Loucy (cell line): ENCODE results near the gene C19orf85.

Experiments used
- H2AFZ ChIP-seq: fragments of 200-600 bp; sonication (generic); 2 replicates; pipeline ENCODE4 v1.6.0; 2016; ENCODE audit warnings: antibody characterized with exemption, mild to moderate bottlenecking, low read length, moderate library complexity
- H3F3A ChIP-seq: fragments of 200-600 bp; 2 replicates; pipeline ENCODE4 v1.6.0; 2016; ENCODE audit warnings: antibody characterized with exemption, low read depth, mild to moderate bottlenecking
- H3K27me3 ChIP-seq: fragments of 200-600 bp; sonication (generic); 2 replicates; pipeline ENCODE4 v1.6.1; 2014; ENCODE audit warnings: low read length, mild to moderate bottlenecking; ENCODE audit not compliant: insufficient read depth, poor library complexity, severe bottlenecking
- H3K36me3 ChIP-seq: fragments of 200-600 bp; sonication (generic); 2 replicates; pipeline ENCODE4 v1.6.1; 2016; ENCODE audit warnings: low read length; ENCODE audit not compliant: insufficient read depth
- H3K4me1 ChIP-seq: fragments of 200-600 bp; sonication (generic); 2 replicates; pipeline ENCODE4 v1.5.1; 2014; ENCODE audit warnings: low read length, mild to moderate bottlenecking; ENCODE audit not compliant: insufficient read depth, poor library complexity, severe bottlenecking
- H3K4me2 ChIP-seq: fragments of 200-600 bp; sonication (generic); 2 replicates; pipeline ENCODE4 v1.6.0; 2014; ENCODE audit warnings: antibody characterized with exemption, low read length, low read depth, mild to moderate bottlenecking; ENCODE audit not compliant: poor library complexity, severe bottlenecking
- H3K4me3 ChIP-seq: fragments of 200-600 bp; sonication (generic); 2 replicates; pipeline ENCODE4 v1.5.1; 2014; ENCODE audit warnings: low read length, mild to moderate bottlenecking, mixed read lengths; ENCODE audit not compliant: poor library complexity, severe bottlenecking
- H3K79me2 ChIP-seq: fragments of 200-600 bp; sonication (generic); 2 replicates; pipeline ENCODE4 v1.6.1; 2014; ENCODE audit warnings: low read length; ENCODE audit not compliant: insufficient read depth
- H3K9ac ChIP-seq: fragments of 200-600 bp; sonication (generic); 2 replicates; pipeline ENCODE4 v1.6.0; 2014; ENCODE audit warnings: mild to moderate bottlenecking, low read depth, low read length, moderate library complexity; ENCODE audit not compliant: poor library complexity, severe bottlenecking
- H3K9me2 ChIP-seq: fragments of 200-600 bp; sonication (generic); replicated peaks from 2 replicates; pipeline ENCODE4 v1.6.1; 2016; ENCODE audit warnings: low read depth, low read length, mixed read lengths
- H3K9me3 ChIP-seq: fragments of 200-600 bp; sonication (generic); 2 replicates; pipeline ENCODE4 v1.6.1; 2014; ENCODE audit warnings: mild to moderate bottlenecking, antibody characterized with exemption, low read length, low read depth; ENCODE audit not compliant: insufficient read depth
- H4K20me1 ChIP-seq: fragments of 200-600 bp; sonication (generic); 2 replicates; pipeline ENCODE4 v1.6.0; 2014; ENCODE audit warnings: antibody characterized with exemption, low read length, mild to moderate bottlenecking; ENCODE audit not compliant: insufficient read depth, poor library complexity, severe bottlenecking
- EZH2phosphoT487 ChIP-seq: fragments of 200-600 bp; IDR thresholded peaks from 2 replicates; pipeline ENCODE4 v1.6.1; 2018; ENCODE audit warnings: antibody characterized with exemption, mild to moderate bottlenecking, moderate library complexity, borderline replicate concordance
- TF ChIP-seq, protein P1 (sequence below): fragments of 200-600 bp; sonication (generic); conservative IDR thresholded peaks from 2 replicates; pipeline ENCODE4 v1.5.1; 2014; ENCODE audit warnings: mild to moderate bottlenecking, antibody characterized with exemption, low read length

Gene C19orf85

DNA sequence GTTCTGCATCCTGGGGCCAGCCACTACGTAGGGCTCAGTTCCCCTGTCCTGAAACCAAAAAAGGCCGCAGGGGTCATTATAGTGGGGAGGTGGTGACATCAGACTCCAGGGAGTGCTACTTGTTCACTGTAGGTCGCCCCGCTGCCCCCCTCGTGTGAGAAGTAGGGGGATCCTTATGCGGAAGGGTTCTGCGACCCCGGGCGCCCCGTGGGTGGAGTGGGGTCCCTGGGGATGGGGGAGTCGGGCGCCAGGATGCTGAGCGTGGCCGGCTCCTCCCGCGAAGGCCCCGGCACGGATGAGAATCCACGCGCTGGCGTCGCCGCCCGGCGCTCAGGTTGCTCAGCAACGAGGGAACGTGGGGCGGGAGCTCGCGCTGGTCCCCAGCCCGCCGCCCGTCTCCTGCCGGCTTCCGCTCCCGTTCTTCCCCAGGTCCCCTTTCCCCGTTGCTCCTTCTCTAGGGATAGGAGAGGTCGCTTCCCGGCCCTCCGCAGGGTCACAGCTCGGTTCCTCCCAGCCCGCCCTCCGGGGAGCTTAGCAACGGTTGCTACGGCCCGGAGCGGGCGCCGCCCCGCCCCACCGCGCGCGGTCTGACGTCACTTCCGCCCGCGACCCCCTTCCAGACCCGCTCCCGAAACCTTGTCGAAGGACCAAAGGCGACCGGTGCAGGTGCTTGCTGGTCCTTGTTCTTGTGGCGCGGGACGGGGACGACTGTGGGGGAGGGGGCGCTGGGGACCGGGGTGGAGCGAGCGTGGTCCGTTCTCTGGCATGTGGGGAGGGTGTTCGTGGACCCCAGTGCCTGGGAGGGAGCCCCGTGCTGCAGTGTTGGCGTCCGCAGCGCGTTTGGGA lies 20.3 kb upstream of the C19orf85 start, which contains the start of gene NAT14:
Gene NAT14 (plus strand): TSS at position 596 of the 846 bp plus-strand sequence. CDS start 521 bp downstream, outside the sequence.
- Histone ChIP-seq H3K4me3 (peak within 1 kb of the TSS; percentile 80), H3K4me2 (peak within 1 kb of the TSS; percentile 93), H3K9me2 (no peaks in the 10 kb centered on the region), H3K9ac (peak within 1 kb of the TSS; percentile 77), H3K27me3 (no peaks in the 10 kb centered on the region), H2AFZ (peak within 1 kb of the TSS; percentile 89), H3K36me3 (no peaks in the 10 kb centered on the region), H3F3A (no peaks in the 10 kb centered on the region), H3K79me2 (no peaks in the 10 kb centered on the region), H3K9me3 (no peaks in the 10 kb centered on the region), H3K4me1 (peaks cover 19% of the 10 kb centered on the region), H4K20me1 (peaks cover 2% of the 10 kb centered on the region)
- TF ChIP-seq, protein P1, sequence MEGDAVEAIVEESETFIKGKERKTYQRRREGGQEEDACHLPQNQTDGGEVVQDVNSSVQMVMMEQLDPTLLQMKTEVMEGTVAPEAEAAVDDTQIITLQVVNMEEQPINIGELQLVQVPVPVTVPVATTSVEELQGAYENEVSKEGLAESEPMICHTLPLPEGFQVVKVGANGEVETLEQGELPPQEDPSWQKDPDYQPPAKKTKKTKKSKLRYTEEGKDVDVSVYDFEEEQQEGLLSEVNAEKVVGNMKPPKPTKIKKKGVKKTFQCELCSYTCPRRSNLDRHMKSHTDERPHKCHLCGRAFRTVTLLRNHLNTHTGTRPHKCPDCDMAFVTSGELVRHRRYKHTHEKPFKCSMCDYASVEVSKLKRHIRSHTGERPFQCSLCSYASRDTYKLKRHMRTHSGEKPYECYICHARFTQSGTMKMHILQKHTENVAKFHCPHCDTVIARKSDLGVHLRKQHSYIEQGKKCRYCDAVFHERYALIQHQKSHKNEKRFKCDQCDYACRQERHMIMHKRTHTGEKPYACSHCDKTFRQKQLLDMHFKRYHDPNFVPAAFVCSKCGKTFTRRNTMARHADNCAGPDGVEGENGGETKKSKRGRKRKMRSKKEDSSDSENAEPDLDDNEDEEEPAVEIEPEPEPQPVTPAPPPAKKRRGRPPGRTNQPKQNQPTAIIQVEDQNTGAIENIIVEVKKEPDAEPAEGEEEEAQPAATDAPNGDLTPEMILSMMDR: no peak
- TF ChIP-seq EZH2phosphoT487: no peak

DNA sequence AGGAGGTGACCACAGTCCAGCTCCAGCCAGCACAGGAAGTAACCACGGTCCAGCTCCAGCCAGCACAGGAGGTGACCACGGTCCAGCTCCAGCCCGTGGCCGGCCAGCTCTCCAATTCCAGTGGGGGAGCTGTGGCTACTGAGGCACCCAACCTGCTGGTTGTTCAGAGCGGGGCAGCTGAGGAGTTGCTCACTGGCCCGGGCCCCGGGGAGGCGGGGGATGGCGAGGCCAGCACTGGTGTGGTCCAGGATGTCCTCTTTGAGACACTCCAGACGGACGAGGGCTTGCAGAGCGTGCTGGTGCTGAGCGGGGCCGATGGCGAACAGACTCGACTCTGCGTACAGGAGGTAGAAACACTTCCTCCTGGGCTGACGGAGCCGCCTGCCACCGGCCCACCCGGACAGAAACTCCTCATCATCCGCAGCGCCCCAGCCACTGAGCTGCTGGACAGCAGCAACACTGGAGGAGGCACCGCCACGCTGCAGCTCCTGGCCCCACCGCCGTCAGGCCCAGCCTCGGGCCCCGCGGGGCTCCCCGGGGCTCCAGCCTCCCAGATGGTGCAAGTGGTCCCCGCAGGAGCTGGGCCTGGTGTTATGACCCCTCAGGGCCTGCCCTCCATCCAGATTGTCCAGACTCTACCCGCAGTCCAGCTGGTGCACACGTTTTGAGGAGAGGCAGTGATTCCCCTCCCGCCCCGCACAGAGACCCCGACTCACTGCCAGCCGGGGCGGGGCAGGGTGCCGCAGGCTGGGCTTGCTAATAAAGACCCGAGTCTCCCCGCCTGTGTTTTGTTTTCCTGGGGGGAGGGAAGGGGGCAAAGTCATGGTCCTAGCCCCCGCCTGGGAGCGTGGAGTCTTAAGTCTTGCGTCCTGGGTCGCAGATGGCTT lies 19.4 kb upstream of the C19orf85 start:
- no peak overlapping the region for H2AFZ ChIP-seq
- H3K9me2 ChIP-seq: no peaks in the 10 kb centered on the region
- TF ChIP-seq EZH2phosphoT487: no peak
- TF ChIP-seq, protein P1: no peak
- peaks cover 4% of the 10 kb centered on the region for H4K20me1 ChIP-seq
- H3K9me3 ChIP-seq: no peaks in the 10 kb centered on the region
- H3K4me3 ChIP-seq: peak overlapping the region; percentile 80
- no peaks in the 10 kb centered on the region for H3K36me3 ChIP-seq
- H3K27me3 ChIP-seq: no peaks in the 10 kb centered on the region
- H3K79me2 ChIP-seq: peaks cover 4% of the 10 kb centered on the region; the same call in 1 of the 2 replicates
- H3K9ac ChIP-seq: peak overlapping the region; percentile 77
- H3K4me2 ChIP-seq: peak overlapping the region; percentile 93
- peaks cover 19% of the 10 kb centered on the region for H3K4me1 ChIP-seq
- no peaks in the 10 kb centered on the region for H3F3A ChIP-seq

DNA sequence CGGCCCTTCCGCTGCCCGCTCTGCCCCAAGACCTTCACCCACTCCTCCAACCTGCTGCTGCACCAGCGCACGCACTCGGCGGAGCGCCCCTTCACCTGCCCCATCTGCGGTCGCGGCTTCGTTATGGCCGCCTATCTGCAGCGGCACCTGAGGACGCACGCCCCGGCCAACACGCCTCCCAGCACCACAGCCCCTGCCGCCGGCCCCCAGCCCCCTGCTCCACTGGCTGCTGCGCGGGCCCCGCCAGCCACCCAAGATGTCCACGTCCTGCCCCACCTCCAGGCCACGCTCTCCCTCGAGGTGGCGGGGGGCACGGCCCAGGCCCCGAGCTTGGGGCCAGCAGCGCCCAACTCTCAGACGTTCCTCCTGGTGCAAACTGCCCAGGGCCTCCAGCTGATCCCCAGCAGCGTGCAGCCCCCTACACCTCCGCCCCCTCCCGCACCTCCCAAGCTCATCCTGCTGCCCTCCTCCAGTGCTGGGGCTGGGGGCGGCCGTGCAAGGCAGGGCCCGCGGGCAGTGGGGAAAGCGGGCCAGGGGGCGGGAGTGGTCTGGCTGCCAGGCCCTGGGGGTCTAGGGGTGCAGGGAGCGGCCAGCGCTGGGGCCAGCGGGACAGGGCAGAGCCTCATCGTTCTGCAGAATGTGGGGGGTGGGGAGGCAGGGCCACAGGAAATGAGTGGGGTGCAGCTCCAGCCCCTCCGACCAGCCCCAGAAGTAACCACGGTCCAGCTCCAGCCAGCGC lies 18.6 kb upstream of the C19orf85 start:
- Histone ChIP-seq H4K20me1 (peaks cover 4% of the 10 kb centered on the region), H3K9me3 (no peaks in the 10 kb centered on the region)
- no peak for TF ChIP-seq EZH2phosphoT487
- TF ChIP-seq, protein P1: no peak

More for the DNA sequence above, 18.6 kb upstream of the C19orf85 start:
- Histone ChIP-seq H3K27me3 (no peaks in the 10 kb centered on the region), H3K4me3 (no peak overlapping the region), H3K4me2 (no peak overlapping the region), H3K79me2 (peaks cover 12% of the 10 kb centered on the region), H3K9me2 (no peaks in the 10 kb centered on the region), H3K4me1 (peaks cover 22% of the 10 kb centered on the region), H3K9ac (no peak overlapping the region), H3K36me3 (no peaks in the 10 kb centered on the region), H2AFZ (no peak overlapping the region), H3F3A (no peaks in the 10 kb centered on the region)
